A673 (cell line): ENCODE measurements around the gene SLC16A10. TPM values are rescaled to one million over a fixed set of nuclear protein-coding genes. Genes with fewer than 3 reads are reported as not detected.

Source experiments
- BruUV-seq: library from RNA; stranded (reverse); fragments of 400-500 nt; replicated peaks from 2 replicates; lab custom pipeline; 2021; lab: Mats Ljungman, UMichigan
- CTCF ChIA-PET: fragments of 300-600 bp; sonication (Branson Sonifier 250); formaldehyde crosslinking; loops from one replicate; lab custom pipeline; 2022; ENCODE audit warnings: antibody characterized with exemption; lab: Charles Lee
- POLR2A ChIA-PET: fragments of 300-600 bp; sonication (Branson Sonifier 250); formaldehyde crosslinking; loops from one replicate; lab custom pipeline; 2022; ENCODE audit warnings: antibody characterized with exemption; ENCODE audit not compliant: low non-redundant PET; lab: Charles Lee
- DNase-seq: peaks from one replicate; pipeline ENCODE4 v3.0.0-alpha.2; 2015; ENCODE audit warnings: low spot score
- H3K27ac ChIP-seq: fragments of 200-600 bp; sonication (generic); 2 replicates; pipeline ENCODE4 v1.5.1; 2016; ENCODE audit warnings: mixed run types, low read depth, mild to moderate bottlenecking, mixed read lengths, antibody characterized with exemption, low read length; ENCODE audit not compliant: poor library complexity, severe bottlenecking
- H3K27me3 ChIP-seq: fragments of 200-600 bp; sonication (generic); replicated peaks from 2 replicates; pipeline ENCODE4 v1.6.1; 2017; ENCODE audit warnings: mixed run types, low read depth, mild to moderate bottlenecking, mixed read lengths, antibody characterized with exemption, low read length; ENCODE audit not compliant: insufficient read depth, poor library complexity
- H3K36me3 ChIP-seq: fragments of 200-600 bp; sonication (generic); 2 replicates; pipeline ENCODE4 v1.6.1; 2016; ENCODE audit warnings: mixed run types, mild to moderate bottlenecking, mixed read lengths, antibody characterized with exemption, low read length; ENCODE audit not compliant: insufficient read depth, poor library complexity, severe bottlenecking
- H3K4me1 ChIP-seq: fragments of 200-600 bp; sonication (generic); 2 replicates; pipeline ENCODE4 v1.6.1; 2017; ENCODE audit warnings: mixed run types, mild to moderate bottlenecking, mixed read lengths, antibody characterized with exemption, low read length; ENCODE audit not compliant: insufficient read depth, poor library complexity, severe bottlenecking
- H3K4me3 ChIP-seq: fragments of 200-600 bp; sonication (generic); 2 replicates; pipeline ENCODE4 v1.5.1; 2016; ENCODE audit warnings: low read depth, mixed run types, mild to moderate bottlenecking, mixed read lengths, low read length; ENCODE audit not compliant: poor library complexity, severe bottlenecking
- H3K9me3 ChIP-seq: fragments of 200-600 bp; sonication (generic); 2 replicates; pipeline ENCODE4 v1.6.1; 2016; ENCODE audit warnings: mixed run types, low read depth, mild to moderate bottlenecking, mixed read lengths, antibody characterized with exemption, low read length; ENCODE audit not compliant: poor library complexity, severe bottlenecking
- EZH2 ChIP-seq: fragments of 200-600 bp; sonication (generic); IDR thresholded peaks from 2 replicates; pipeline ENCODE4 v1.6.1; 2017; ENCODE audit warnings: borderline replicate concordance, low read depth, mild to moderate bottlenecking, mixed read lengths, antibody characterized with exemption, low read length; ENCODE audit not compliant: poor library complexity, severe bottlenecking
- intact Hi-C: fragments of 100-400 bp; cut with micrococcal nuclease; formaldehyde crosslinking; loops from one replicate; pipeline ENCODE4 v1.10.0; 2022; ENCODE audit not compliant: unreplicated experiment
- total RNA-seq: library from RNA; stranded (reverse); gene quantifications from 2 replicates; pipeline ENCODE4 v1.2.3, GENCODE V29; 2021
- TF ChIP-seq, protein P1 (sequence below): fragments of 300-800, 200-600 bp; sonication (generic); conservative IDR thresholded peaks from 2 replicates; pipeline ENCODE4 v1.5.1; 2017; ENCODE audit warnings: low read depth, mild to moderate bottlenecking, antibody characterized with exemption, low read length, moderate library complexity, mixed read lengths

SLC16A10 gene
- total RNA-seq, 1 experiment from 2014 or later, result 7.9 TPM

DNA sequence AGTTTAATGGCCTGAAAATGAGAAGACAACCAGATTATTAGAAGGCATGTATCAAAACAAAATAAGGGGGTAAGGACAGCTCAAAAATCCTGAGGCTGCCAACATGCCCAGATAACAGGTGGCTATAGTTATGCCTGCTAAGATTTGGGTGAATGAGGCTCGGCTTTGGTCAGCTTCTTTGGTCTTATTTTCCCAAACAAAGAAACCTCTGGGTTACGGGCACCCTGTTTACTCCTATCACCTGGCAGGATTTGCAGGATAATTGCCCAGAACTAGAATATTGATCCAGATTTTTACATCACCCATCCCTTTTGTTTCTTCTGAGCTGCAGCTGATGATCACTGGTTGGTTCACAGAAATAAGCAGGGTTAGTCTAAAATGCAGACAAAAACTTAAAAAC, 74.3 kb downstream of the SLC16A10 start:
- no TSS peak for BruUV-seq
- intact Hi-C loops, result no loop called here

DNA sequence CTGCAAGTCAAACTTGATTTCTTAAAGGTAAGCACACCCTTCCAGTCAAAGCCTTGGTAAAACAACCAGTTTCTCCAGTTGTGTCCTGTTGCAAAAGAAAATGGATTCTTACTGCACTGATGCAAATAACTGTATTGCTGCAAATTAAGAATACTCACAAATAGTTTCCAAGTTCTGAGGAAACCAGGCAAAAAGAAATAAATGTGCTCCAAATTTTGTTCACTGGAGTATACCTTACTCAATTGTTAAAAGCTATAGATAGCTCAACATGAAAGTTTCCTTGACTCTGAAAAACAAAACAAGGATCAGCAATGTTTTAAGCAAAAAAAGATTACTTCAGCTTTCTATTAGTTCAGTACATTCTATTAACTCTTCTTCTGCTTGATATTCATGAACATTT, 75.2 kb downstream of the SLC16A10 start:
- H3K9me3 ChIP-seq, result peaks cover 17% of the 10 kb centered on the region
- TF ChIP-seq, protein P1, sequence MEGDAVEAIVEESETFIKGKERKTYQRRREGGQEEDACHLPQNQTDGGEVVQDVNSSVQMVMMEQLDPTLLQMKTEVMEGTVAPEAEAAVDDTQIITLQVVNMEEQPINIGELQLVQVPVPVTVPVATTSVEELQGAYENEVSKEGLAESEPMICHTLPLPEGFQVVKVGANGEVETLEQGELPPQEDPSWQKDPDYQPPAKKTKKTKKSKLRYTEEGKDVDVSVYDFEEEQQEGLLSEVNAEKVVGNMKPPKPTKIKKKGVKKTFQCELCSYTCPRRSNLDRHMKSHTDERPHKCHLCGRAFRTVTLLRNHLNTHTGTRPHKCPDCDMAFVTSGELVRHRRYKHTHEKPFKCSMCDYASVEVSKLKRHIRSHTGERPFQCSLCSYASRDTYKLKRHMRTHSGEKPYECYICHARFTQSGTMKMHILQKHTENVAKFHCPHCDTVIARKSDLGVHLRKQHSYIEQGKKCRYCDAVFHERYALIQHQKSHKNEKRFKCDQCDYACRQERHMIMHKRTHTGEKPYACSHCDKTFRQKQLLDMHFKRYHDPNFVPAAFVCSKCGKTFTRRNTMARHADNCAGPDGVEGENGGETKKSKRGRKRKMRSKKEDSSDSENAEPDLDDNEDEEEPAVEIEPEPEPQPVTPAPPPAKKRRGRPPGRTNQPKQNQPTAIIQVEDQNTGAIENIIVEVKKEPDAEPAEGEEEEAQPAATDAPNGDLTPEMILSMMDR, result no peak
- no peak for TF ChIP-seq EZH2
- no TSS peak for BruUV-seq
- H3K27ac ChIP-seq, result no peak overlapping the region
- H3K27me3 ChIP-seq, result no peaks in the 10 kb centered on the region
- DNase-seq, result no peak
- H3K4me3 ChIP-seq, result no peak overlapping the region
- CTCF ChIA-PET, result no interaction called here
- POLR2A ChIA-PET, result no interaction called here
- H3K36me3 ChIP-seq, result no peaks in the 10 kb centered on the region
- intact Hi-C loops, result no loop called here
- no peaks in the 10 kb centered on the region for H3K4me1 ChIP-seq

More for the DNA sequence above, 74.3 kb downstream of the SLC16A10 start:
- Histone ChIP-seq H3K4me3 (no peak overlapping the region), H3K27ac (no peak overlapping the region), H3K9me3 (peaks cover 17% of the 10 kb centered on the region), H3K36me3 (no peaks in the 10 kb centered on the region), H3K27me3 (no peaks in the 10 kb centered on the region), H3K4me1 (no peaks in the 10 kb centered on the region)
- TF ChIP-seq EZH2, result no peak
- TF ChIP-seq, protein P1, result no peak
- POLR2A ChIA-PET, result no interaction called here
- DNase-seq, result no peak
- CTCF ChIA-PET, result no interaction called here

DNA sequence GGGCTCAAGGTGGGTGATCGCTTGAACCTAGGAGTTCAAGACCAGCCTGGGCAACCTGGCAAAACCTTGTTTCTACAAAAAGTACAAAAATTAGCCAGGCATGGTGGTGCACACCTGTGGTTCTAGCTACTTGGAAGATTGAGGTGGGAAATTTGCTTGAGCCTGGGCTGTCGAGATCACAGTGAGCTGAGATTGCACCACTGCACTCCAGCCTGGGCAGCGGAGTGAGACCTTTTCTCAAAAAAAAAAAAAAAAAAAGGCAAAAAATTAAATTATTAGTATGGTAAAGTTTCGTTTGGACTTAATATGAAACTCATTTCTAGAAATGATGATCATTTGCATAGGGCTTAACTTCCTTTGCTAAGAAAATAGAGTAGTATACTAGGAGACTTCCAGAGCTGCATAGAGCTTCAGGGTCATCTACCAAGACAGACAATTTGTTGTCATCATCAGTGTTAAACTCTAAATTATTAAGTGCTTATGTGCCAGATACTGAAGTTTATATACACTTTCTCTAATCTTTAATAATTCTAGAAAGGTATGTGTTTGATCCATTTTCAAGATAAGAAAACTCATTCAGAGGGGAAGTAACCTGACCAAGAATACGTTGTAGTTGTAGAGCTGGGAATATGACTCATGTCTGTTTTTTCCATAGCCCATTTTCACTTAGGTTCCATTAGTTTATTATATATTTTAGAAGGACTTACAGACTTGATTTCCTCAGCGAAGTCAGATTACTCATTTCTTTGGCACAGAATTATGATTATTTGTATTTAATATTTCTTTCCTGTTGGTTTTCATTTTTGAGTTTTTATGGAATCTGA, 84.5 kb downstream of the SLC16A10 start:
- intact Hi-C loops, result no loop called here
- TF ChIP-seq, protein P1, result no peak
- TF ChIP-seq EZH2, result no peak
- H3K4me1 ChIP-seq, result peaks cover 29% of the 10 kb centered on the region
- no peaks in the 10 kb centered on the region for H3K9me3 ChIP-seq
- POLR2A ChIA-PET, result interaction anchor here (0.6 kb wide), 1 partner anchor 703 kb away, joined by 7 read pairs; no protein-coding TSS in a partner anchor
- H3K36me3 ChIP-seq, result no peaks in the 10 kb centered on the region
- no peak overlapping the region for H3K27ac ChIP-seq
- no peaks in the 10 kb centered on the region for H3K27me3 ChIP-seq
- DNase-seq, result no peak
- CTCF ChIA-PET, result interaction anchor here (0.7 kb wide), 1 partner anchor 58 kb away, joined by 8 read pairs; no protein-coding TSS in a partner anchor
- H3K4me3 ChIP-seq, result no peak overlapping the region
- no TSS peak for BruUV-seq
